A549 (cell line): ENCODE measurements around the gene DPYSL4. TPM values are rescaled to one million over a fixed set of nuclear protein-coding genes. Genes with fewer than 3 reads are reported as not detected.

Source experiments
- ATAC-seq, 2 experiments: fragments of 200-7000 bp in 1 of 2; fragments of >200 bp in 1 of 2; cut with Nextera tagmentation in 1 of 2; cut with Tn5 transposase in 1 of 2; 3 replicates each; pipeline versions ENCODE4 v1.8.0 to v1.9.1; 2018 to 2020; ENCODE audit warnings: mild to moderate bottlenecking in 1 of 2, moderate library complexity in 1 of 2
- CTCF ChIA-PET: fragments of 300-600 bp; sonication (Branson Sonifier 250); formaldehyde crosslinking; extraction: SDS; loops from one replicate; lab custom pipeline; 2021; ENCODE audit warnings: antibody characterized with exemption, inconsistent platforms; lab: Yijun Ruan, JAX
- POLR2A ChIA-PET: fragments of 350-600 bp; formaldehyde crosslinking; extraction: SDS; loops from one replicate; lab custom pipeline; 2021; ENCODE audit warnings: antibody characterized with exemption, inconsistent platforms; lab: Yijun Ruan, JAX
- DNase-seq, 2 experiments: peaks; one replicate each; pipeline versions ENCODE4 v3.0.0 to v3.0.0-alpha.2; 2011 to 2016; ENCODE audit warnings: low read depth in 1 of 2, low spot score in 1 of 2
- FAIRE-seq: peaks from 2 replicates; lab custom pipeline; 2011; peaks lifted over from hg19 to GRCh38; lab: Jason Lieb, UNC
- H3K27ac ChIP-seq, 2 experiments: fragments of >200 bp; sonication (Bioruptor Twin); formaldehyde crosslinking; 3 replicates each; pipeline ENCODE4 v1.5.1; 2016 to 2017
- H3K4me1 ChIP-seq: fragments of >200 bp; sonication (Bioruptor Twin); formaldehyde crosslinking; 3 replicates; pipeline ENCODE4 v1.6.1; 2016
- H3K4me2 ChIP-seq: fragments of >200 bp; sonication (Bioruptor Twin); formaldehyde crosslinking; 3 replicates; pipeline ENCODE4 v1.6.1; 2016
- H3K4me3 ChIP-seq: fragments of >200 bp; sonication (Bioruptor Twin); formaldehyde crosslinking; 3 replicates; pipeline ENCODE4 v1.5.1; 2016
- H3K9me3 ChIP-seq: fragments of >200 bp; sonication (Bioruptor Twin); formaldehyde crosslinking; 3 replicates; pipeline ENCODE4 v1.6.1; 2016
- CBX2 ChIP-seq: fragments of 200-600 bp; sonication (generic); IDR thresholded peaks from 2 replicates; pipeline ENCODE4 v1.6.1; 2016; ENCODE audit warnings: low read depth, mild to moderate bottlenecking, borderline replicate concordance
- CBX8 ChIP-seq: fragments of 200-600 bp; sonication (generic); IDR thresholded peaks from 2 replicates; pipeline ENCODE4 v1.6.1; 2016
- CEBPB ChIP-seq, 2 experiments: fragments of >200 bp in 1 of 2; sonication (Bioruptor Twin) in 1 of 2; formaldehyde crosslinking in 1 of 2; IDR thresholded peaks; 2 replicates each; pipeline ENCODE4 v1.6.1; 2012 to 2016
- CHD2 ChIP-seq: fragments of 150-350 bp; IDR thresholded peaks from 2 replicates; pipeline ENCODE4 v1.6.1; 2014; ENCODE audit warnings: low read length; ENCODE audit not compliant: partially characterized antibody
- EHF ChIP-seq: fragments of 250-450 bp; sonication (Bioruptor Pico); IDR thresholded peaks from 2 replicates; pipeline ENCODE4 v1.5.0; 2020; ENCODE audit warnings: mild to moderate bottlenecking
- FOSL2 ChIP-seq, 2 experiments: fragments of 450-650 bp in 1 of 2; fragments of >200 bp in 1 of 2; sonication (Bioruptor Twin) in 1 of 2; formaldehyde crosslinking; IDR thresholded peaks; 2 replicates each; pipeline versions ENCODE4 v1.5.0 to v1.6.1; 2016 to 2020; ENCODE audit warnings: mild to moderate bottlenecking in 1 of 2, moderate library complexity in 1 of 2
- HES2 ChIP-seq: fragments of >200 bp; sonication (Bioruptor Twin); formaldehyde crosslinking; IDR thresholded peaks from 2 replicates; pipeline ENCODE4 v1.6.1; 2016
- HMGXB4 ChIP-seq: fragments of 250-450 bp; sonication (Bioruptor Pico); IDR thresholded peaks from 2 replicates; pipeline ENCODE4 v1.5.0; 2021; ENCODE audit warnings: mild to moderate bottlenecking, moderate library complexity, borderline replicate concordance
- HOXB13 ChIP-seq: fragments of 250-450 bp; sonication (Bioruptor Pico); IDR thresholded peaks from 2 replicates; pipeline ENCODE4 v1.5.0; 2020; ENCODE audit warnings: low read depth, mild to moderate bottlenecking, moderate library complexity
- JUN ChIP-seq, 2 experiments: fragments of >200 bp; sonication (Bioruptor Twin); formaldehyde crosslinking; IDR thresholded peaks; 2 replicates in 1 of 2; 3 replicates in 1 of 2; pipeline ENCODE4 v1.6.1; 2016 to 2017
- KDM5A ChIP-seq: fragments of 200-600 bp; sonication (generic); IDR thresholded peaks from 2 replicates; pipeline ENCODE4 v1.6.1; 2016; ENCODE audit warnings: antibody characterized with exemption, mild to moderate bottlenecking
- MAFK ChIP-seq: fragments of 450-650 bp; IDR thresholded peaks from 2 replicates; pipeline ENCODE4 v1.6.1; 2014; ENCODE audit not compliant: partially characterized antibody
- MYC ChIP-seq: IDR thresholded peaks from 2 replicates; pipeline ENCODE4 v1.6.1; 2012; ENCODE audit warnings: mild to moderate bottlenecking, inconsistent platforms, low read length, improper control_type of control experiment, borderline replicate concordance
- NPAS2 ChIP-seq: fragments of 250-450 bp; sonication (Bioruptor Pico); IDR thresholded peaks from 2 replicates; pipeline ENCODE4 v1.8.0; 2022; ENCODE audit warnings: mild to moderate bottlenecking, moderate library complexity, borderline replicate concordance
- NR3C1 ChIP-seq: fragments of >200 bp; sonication (Bioruptor Twin); formaldehyde crosslinking; IDR thresholded peaks from 3 replicates; pipeline ENCODE4 v1.6.1; 2017
- PBX3 ChIP-seq: IDR thresholded peaks from 2 replicates; pipeline ENCODE4 v1.6.1; 2012
- POLR2A ChIP-seq: IDR thresholded peaks from 2 replicates; pipeline ENCODE4 v1.6.1; 2012; ENCODE audit warnings: mild to moderate bottlenecking, low read length
- RARB ChIP-seq: fragments of 250-450 bp; sonication (Bioruptor Pico); IDR thresholded peaks from 2 replicates; pipeline ENCODE4 v1.8.0; 2021; ENCODE audit warnings: mild to moderate bottlenecking, moderate library complexity
- REST ChIP-seq: fragments of 200-600 bp; sonication (generic); IDR thresholded peaks from 2 replicates; pipeline ENCODE4 v1.6.1; 2016; ENCODE audit warnings: antibody characterized with exemption, mild to moderate bottlenecking, moderate library complexity
- SMC3 ChIP-seq: fragments of >200 bp; sonication (Bioruptor Twin); formaldehyde crosslinking; IDR thresholded peaks from 3 replicates; pipeline ENCODE4 v1.6.1; 2018; ENCODE audit warnings: inconsistent platforms
- ZNF302 ChIP-seq: fragments of 250-450 bp; sonication (Bioruptor Pico); IDR thresholded peaks from 2 replicates; pipeline ENCODE4 v1.9.0; 2021; ENCODE audit warnings: inconsistent platforms, mild to moderate bottlenecking, moderate library complexity
- WGBS: methylation state at CpG from one replicate; pipeline ENCODE4 v1.1.6; 2017; ENCODE audit errors: missing lambda C conversion rate; 5-methylcytosine and 5-hydroxymethylcytosine counted together
- polyA plus RNA-seq, 4 experiments: library from polyadenylated mRNA; depleted of rRNA in 3 of 4; stranded (reverse); fragments of >200 nt; fragmentation: RNase III in 1 of 4; extraction: RNeasy Plus Mini Kit Qiagen cat#74134 plus additional on column Dnase treatment in 1 of 4; gene quantifications; 2 replicates in 3 of 4; 3 replicates in 1 of 4; pipeline ENCODE4 v1.2.3, GENCODE V29; 2011 to 2017

DPYSL4 gene
- polyA plus RNA-seq, 2 of the 4 experiments (the other 2 are of a cell fraction) = 2.9 to 14.1 TPM

- POLR2A ChIA-PET = no interaction called here
- 89% methylated on average over 9 of the region's 9 CpGs for WGBS
- H3K27ac ChIP-seq = no peak overlapping the region
- H3K9me3 ChIP-seq = peaks cover 27% of the 10 kb centered on the region
- no peak overlapping the region for H3K4me3 ChIP-seq
- FAIRE-seq (no peak), DNase-seq (no peak), ATAC-seq (no peak)
- H3K4me2 ChIP-seq = no peak overlapping the region
- CTCF ChIA-PET = interaction anchor here (1.1 to 1.6 kb wide), 5 partner anchors 10 to 143 kb away, joined by 3 to 5 read pairs (median 4); no protein-coding TSS in a partner anchor
- TF ChIP-seq ZNF302 (CRISPR knock-in tag) (no peak), JUN (IDR thresholded peaks at IDR 0.05) (no peak), SMC3 (no peak), MYC (no peak), EHF (CRISPR knock-in tag) (no peak), NPAS2 (CRISPR knock-in tag) (no peak)
- no peaks in the 10 kb centered on the region for H3K4me1 ChIP-seq
These were observed 26.1 kb downstream of the DPYSL4 start for GRCh38 chr10:132212816-132213215.

- DNase-seq (no peak), FAIRE-seq (no peak), ATAC-seq (no peak)
- 50% methylated on average over 4 of the region's 4 CpGs for WGBS
- ChIA-PET CTCF (interaction anchor here (0.6 to 1.2 kb wide), 4 partner anchors 9 to 153 kb away, joined by 3 to 4 read pairs (median 4); no protein-coding TSS in a partner anchor), POLR2A (no interaction called here)
- no peak overlapping the region for H3K4me2 ChIP-seq
- H3K9me3 ChIP-seq = peaks cover 33% of the 10 kb centered on the region
- no peaks in the 10 kb centered on the region for H3K4me1 ChIP-seq
- no peak for TF ChIP-seq NR3C1
- no peak for TF ChIP-seq PBX3
- TF ChIP-seq CEBPB (IDR thresholded peaks at IDR 0.05) = no peak
- no peak for TF ChIP-seq KDM5A
- no peak for TF ChIP-seq CBX8
- no peak for TF ChIP-seq HES2
- no peak for TF ChIP-seq CHD2
- TF ChIP-seq RARB (CRISPR knock-in tag) = no peak
- TF ChIP-seq HMGXB4 (CRISPR knock-in tag) = no peak
- TF ChIP-seq FOSL2 (IDR thresholded peaks at IDR 0.05) = no peak
- TF ChIP-seq FOSL2 (CRISPR knock-in tag; IDR thresholded peaks at IDR 0.05) = no peak
- no peak for TF ChIP-seq MAFK
- TF ChIP-seq POLR2A = no peak
- TF ChIP-seq CBX2 = no peak
- TF ChIP-seq EHF (CRISPR knock-in tag) = no peak
- no peak for TF ChIP-seq MYC
- TF ChIP-seq HOXB13 (CRISPR knock-in tag) = no peak
- TF ChIP-seq REST = no peak
- H3K27ac ChIP-seq = no peak overlapping the region
- no peak overlapping the region for H3K4me3 ChIP-seq
These were observed 27.2 kb downstream of the DPYSL4 start for GRCh38 chr10:132213917-132214316.
